Glomerular visceral epithelial cell (primary cell): ENCODE results near the gene RAB44.

Experiments
- DNase-seq: peaks from one replicate; pipeline ENCODE4 v3.0.0-alpha.2; 2016; ENCODE audit errors: extremely low spot score

Gene RAB44

DNA sequence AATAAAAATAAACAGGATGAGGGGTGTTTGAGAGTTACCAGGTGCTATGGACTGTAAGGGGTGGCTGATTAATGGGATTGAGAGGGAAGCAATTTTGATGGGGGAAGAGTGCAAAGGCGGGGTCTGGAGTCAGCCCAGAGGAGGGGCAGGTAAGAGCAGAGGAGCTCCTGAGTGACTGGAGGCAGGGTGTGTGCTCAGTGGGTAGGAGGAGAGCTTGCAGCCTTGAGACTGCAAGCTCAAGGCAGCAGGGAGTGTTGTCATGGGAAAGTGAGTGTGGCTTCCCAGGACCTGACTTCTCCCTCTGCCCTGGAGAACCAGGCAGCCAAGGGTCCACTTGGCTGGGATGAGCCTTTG, 54.2 kb downstream of the RAB44 start:
- DNase-seq, result no peak

GRCh38 chr6:36752187-36752885, 54.7 kb downstream of the RAB44 start:
- no peak for DNase-seq

DNA sequence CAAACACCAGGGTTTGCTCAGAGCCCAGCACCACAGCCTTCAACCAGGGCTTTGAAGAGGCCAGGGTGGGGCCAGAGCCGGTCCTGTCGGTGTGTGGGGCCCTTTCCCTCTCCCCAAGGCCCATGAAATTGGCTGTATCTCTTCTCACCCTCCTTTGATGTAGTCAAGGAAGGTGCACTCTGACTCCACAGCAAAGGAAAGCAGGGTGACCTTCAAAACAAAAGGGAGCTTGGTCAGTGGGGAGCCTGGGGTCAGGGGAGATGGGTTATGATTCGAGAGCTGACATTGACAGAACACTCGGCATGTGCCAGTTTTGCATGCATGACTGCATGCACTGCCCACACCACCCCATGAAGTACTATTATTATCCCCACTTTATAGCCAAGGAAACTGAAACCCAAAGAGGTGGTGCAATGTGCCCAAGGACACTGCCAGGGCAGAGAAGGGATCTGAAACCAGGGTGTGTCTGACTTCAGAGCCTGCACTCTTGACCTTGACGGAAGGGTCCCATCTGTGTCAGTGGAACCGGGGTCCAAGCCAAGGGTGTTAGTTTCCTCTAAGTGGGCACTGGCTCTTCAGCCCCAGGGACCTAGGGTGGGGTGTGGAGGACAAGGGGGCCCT, 55.4 kb downstream of the RAB44 start:
- DNase-seq, result no peak

- no peak for DNase-seq
Observed at GRCh38 chr6:36753671-36754405, 56.2 kb downstream of the RAB44 start.

GRCh38 chr6:36754582-36755434, 57.2 kb downstream of the RAB44 start:
- DNase-seq, result no peak

DNA sequence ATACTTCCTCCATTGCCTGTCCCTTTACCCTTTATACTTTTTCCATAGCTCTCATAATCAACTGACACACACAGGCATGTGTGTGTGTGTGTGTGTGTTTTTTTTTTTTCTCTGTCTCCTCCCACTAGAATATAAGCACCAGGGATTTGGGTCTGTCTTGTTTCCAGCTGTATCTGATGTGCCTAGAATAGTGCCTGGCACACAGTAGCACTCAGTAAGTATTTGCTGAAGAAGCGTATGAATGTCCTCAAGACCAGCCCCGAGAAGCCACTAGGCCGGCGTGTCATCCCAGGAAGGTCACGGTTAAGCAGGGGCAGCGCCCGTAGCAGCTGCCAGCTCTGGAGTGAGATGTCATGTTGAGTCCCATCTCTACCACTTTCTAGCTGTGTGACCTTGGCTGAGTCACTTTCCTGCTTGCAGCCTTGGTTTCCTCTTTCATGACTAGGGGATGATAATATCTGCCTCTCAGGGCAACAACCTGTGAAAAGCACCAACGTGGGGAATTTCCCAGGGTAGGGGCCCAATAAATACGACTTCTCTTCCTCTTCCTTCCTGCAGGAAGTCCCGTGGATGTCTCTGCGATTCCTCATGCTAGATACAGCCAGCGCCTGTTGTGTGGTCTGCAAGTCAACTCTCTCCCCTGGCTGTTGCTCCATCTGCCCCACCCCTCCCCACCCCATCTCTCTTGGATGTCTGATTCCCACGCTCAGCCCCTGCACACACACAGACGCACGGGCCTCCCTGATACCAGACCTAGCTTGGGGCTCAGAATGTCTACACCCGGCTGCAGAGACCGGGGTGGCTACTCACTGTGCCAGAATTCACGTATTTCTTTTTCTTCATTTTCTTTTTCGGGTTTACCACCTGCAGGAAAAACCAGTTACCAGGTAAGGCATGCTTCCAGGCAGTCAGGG, 58.1 kb downstream of the RAB44 start:
- peak; percentile 44 for DNase-seq

- no peak for DNase-seq
Observed at GRCh38 chr6:36756786-36757185, 59.2 kb downstream of the RAB44 start.

GRCh38 chr6:36757206-36757605, 59.6 kb downstream of the RAB44 start:
- DNase-seq, result no peak

DNA sequence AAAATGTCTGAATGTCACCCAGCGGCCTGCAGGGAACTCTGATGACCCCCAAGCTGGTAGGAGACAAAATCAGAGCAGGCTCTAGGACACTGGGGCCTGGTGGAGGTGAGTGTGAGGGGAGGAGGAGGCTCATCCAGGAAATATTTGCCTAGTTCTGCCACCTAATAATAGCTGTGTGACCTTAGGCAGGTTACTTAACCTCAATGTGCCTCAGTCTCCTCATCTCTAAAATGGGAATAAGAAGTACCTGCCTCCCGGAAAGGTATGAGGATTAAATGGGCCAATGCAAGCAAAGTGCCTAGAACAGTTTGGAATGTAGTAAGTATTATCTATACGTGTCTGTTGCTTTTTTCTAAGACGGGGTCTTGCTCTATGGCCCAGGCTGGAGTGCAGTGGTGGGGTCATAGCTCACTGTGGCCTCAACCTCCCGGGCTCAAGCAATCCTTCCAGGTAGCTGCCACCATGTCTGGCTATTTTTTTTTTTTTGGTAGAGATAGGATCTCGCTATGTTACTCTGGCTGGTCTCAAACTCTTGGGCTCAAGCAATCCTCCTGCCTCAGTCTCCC, 60.4 kb downstream of the RAB44 start:
- no peak for DNase-seq

DNA sequence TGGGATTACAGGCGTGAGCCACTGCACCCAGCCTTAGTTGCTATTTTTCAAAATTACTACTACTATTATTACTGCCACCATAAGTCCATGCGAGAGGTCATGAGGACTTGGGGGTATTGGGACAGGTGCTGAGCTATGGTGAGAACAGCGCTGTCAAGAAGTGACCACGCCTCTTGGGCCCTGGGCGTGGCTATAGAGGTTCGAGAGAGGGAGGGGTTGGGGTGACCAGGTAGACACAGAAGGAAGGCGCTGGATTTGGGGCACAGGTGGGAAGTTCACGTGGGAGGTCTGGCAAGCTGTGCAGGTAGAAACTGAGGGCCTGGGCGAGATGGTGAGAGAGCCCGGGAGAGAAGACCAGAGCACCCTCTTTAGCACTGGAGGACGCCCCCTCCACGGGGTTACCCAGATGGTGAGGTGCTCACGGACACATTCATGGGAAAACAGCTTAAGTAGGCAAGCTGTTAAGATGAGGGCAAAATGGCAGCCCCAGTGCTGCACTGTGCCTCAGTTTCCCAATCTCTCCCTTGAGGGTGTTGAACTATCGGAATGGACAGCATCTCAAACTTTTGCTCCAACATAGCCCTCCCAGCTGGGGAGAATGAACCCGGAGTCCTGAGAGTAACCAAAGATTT, 61.0 kb downstream of the RAB44 start:
- no peak for DNase-seq

GRCh38 chr6:36759148-36759759, 61.6 kb downstream of the RAB44 start:
- DNase-seq, result peak; percentile 80

DNA sequence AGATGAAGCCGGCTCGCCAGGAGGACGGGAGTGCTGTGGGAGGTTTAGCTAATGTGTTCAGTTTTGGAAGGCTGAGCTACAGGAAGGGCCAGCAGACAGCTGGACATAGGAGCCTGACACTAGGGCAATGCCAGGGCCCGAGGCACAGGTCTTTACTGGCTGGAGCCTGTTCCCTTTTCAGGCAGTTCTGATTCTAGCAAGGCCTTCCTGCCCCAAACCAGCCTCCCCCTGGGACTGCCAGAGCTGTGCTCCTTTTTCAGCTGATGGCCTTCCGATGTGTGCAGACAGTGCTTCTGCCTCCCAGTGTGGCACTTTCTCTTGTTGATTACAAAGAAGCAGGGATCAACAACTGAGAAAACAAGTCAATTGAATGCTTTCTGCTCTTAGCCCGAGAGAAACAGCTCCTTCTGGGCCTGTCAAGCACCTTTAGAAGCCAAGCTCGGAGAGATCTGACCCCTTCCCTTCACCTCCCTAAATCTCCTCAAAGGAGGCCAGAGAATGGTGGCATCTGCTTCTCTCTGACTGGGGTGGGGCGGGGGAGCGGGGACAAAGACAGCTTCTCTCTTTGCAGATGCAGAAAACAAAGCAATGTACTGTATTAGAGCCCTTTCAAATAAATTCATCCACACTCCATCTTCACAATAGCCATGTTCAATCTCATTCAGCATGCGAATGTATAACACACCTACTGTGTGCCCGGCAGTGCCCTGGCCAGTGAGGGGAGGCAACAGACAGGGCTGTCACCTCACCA, 63.2 kb downstream of the RAB44 start:
- DNase-seq, result no peak

GRCh38 chr6:36762123-36762522, 64.5 kb downstream of the RAB44 start:
- no peak for DNase-seq

DNA sequence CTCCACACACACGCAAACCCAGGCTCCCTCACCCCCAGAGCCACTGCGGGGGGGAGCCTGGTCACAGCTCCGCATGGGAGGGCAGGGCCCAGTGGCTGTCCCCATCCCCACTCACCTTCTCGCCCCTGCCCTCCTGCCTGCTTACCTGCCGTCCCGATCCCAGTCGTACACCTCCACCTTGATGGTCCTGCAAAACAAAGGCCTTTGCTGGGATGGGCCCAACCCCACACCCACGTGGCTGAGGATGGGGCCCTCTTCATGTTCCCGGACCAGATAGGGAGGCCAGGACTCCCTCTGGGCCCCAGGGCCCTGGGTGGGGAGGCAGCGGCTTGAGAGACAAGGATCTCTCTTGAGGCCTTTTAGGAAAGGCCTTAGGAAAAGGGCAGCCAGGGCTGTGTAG, 67.6 kb downstream of the RAB44 start:
- no peak for DNase-seq

- DNase-seq, result peak; percentile 80
Observed at GRCh38 chr6:36765594-36766398, 68.2 kb downstream of the RAB44 start.

- DNase-seq, result no peak
Observed at GRCh38 chr6:36766399-36766945, 68.8 kb downstream of the RAB44 start.

DNA sequence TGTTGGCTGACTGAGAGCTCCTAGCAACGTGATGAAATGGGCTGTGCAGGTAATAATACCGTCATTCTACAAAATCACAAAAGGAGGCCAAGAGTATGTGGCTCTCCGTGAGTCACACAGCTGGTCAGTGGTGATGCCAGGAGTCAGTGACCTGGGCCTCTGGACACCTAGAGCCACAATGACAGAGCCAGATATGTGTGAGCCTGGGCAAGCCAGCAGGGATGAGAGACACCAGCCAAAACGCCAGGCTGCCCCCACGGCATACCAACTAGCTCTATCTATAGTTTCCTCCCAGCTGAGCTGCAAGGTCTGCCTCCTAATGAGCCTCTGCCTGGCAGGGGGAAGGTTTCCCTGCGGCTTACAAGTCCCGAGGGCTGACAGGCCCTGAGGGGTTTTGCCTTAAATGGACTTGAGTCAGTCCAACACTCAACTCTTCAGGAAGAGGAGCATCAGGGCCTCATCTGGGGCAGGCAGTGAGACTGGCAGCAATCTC, 71.6 kb downstream of the RAB44 start:
- peak; percentile 36 for DNase-seq
